Esophagus squamous epithelium (tissue), 4 donors: Measurements from ENCODE around the gene TMEM150B.

Experiments used
- POLR2A ChIP-seq, 4 donors: fragments of 450-650 bp; IDR thresholded peaks; one replicate each; pipeline ENCODE4 v1.6.1; 2017; ENCODE audit warnings: antibody characterized with exemption in 4 of 4, mild to moderate bottlenecking in 4 of 4, moderate library complexity in 3 of 4
- TF ChIP-seq, protein P1 (sequence below), 6 experiments: fragments of 450-650 bp in 4 of 6; fragments of 200-600 bp in 2 of 6; sonication (generic) in 2 of 6; IDR thresholded peaks; one replicate each; pipeline ENCODE4 v1.5.1; 2016 to 2019; ENCODE audit warnings: antibody characterized with exemption in 6 of 6, mild to moderate bottlenecking in 4 of 6, moderate library complexity in 4 of 6

DNA sequence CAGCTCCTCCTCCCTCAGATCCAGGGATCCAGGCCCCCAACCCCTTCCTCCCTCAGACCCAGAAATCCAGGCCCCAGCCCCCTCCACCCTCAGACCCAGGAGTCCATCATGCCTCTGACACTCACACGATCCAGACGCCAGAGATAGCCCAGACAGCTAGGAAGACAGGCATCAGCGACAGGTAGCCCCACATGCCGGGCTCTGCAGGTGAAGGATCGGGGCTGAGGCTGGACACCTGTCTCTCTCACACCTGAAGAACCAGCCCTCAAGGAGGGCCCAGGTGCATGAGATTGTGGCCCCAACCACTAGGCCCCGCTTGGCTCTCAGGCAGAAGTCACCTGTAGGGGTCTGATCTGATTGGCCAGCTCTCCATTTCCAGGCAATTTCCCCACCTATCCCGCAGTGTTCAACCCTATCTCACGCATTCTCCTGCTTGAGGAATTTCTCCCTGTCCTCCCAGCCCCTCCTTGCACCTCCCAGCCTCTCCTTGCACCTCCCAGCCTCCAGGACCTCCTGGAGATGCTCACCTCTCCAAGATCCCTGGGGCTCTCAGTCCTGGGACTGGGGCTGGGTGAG, 4.2 kb downstream of the TMEM150B start:
- TF ChIP-seq, protein P1, sequence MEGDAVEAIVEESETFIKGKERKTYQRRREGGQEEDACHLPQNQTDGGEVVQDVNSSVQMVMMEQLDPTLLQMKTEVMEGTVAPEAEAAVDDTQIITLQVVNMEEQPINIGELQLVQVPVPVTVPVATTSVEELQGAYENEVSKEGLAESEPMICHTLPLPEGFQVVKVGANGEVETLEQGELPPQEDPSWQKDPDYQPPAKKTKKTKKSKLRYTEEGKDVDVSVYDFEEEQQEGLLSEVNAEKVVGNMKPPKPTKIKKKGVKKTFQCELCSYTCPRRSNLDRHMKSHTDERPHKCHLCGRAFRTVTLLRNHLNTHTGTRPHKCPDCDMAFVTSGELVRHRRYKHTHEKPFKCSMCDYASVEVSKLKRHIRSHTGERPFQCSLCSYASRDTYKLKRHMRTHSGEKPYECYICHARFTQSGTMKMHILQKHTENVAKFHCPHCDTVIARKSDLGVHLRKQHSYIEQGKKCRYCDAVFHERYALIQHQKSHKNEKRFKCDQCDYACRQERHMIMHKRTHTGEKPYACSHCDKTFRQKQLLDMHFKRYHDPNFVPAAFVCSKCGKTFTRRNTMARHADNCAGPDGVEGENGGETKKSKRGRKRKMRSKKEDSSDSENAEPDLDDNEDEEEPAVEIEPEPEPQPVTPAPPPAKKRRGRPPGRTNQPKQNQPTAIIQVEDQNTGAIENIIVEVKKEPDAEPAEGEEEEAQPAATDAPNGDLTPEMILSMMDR (IDR thresholded peaks at IDR 0.05): no peak
- no peak for TF ChIP-seq POLR2A (IDR thresholded peaks at IDR 0.05)
